Tibial nerve (tissue), 4 donors: ENCODE results near the gene LRGUK. TPM values are rescaled to one million over a fixed set of nuclear protein-coding genes. Genes with fewer than 3 reads are reported as not detected.

Experiments
- DNase-seq, 2 donors: peaks; one replicate each; pipeline ENCODE4 v3.0.0-alpha.2; 2019; ENCODE audit warnings: low spot score in 2 of 2
- H3K27ac ChIP-seq, 4 donors: fragments of 200-600 bp; sonication (generic) in 3 of 4; one replicate each; pipeline ENCODE4 v1.5.1; 2017 to 2019; ENCODE audit warnings: mild to moderate bottlenecking in 1 of 4
- H3K27me3 ChIP-seq, 2 donors: fragments of 200-600 bp; sonication (generic) in 1 of 2; one replicate each; pipeline versions ENCODE4 v1.5.1 to v1.6.0; 2017 to 2019
- H3K36me3 ChIP-seq, 3 donors: fragments of 200-600 bp; sonication (generic); one replicate each; pipeline ENCODE4 v1.5.1; 2018 to 2019
- H3K4me1 ChIP-seq, 4 donors: fragments of 200-600 bp; sonication (generic) in 3 of 4; one replicate each; pipeline ENCODE4 v1.5.1; 2017 to 2019
- H3K4me3 ChIP-seq, 4 donors: fragments of 200-600 bp; sonication (generic) in 3 of 4; one replicate each; pipeline ENCODE4 v1.5.1; 2017 to 2019; ENCODE audit warnings: mild to moderate bottlenecking in 1 of 4, moderate library complexity in 1 of 4
- H3K9me3 ChIP-seq, 4 donors: fragments of 200-600 bp; sonication (generic) in 3 of 4; one replicate each; pipeline ENCODE4 v1.5.1; 2017 to 2019
- CTCF ChIP-seq, 5 experiments: fragments of 200-600 bp in 3 of 5; fragments of 450-650 bp in 2 of 5; sonication (generic) in 3 of 5; IDR thresholded peaks; one replicate each; pipeline ENCODE4 v1.5.1; 2016 to 2019; ENCODE audit warnings: antibody characterized with exemption in 5 of 5, mild to moderate bottlenecking in 3 of 5, moderate library complexity in 2 of 5
- EP300 ChIP-seq, 2 donors: sonication (generic); formaldehyde crosslinking; IDR thresholded peaks; one replicate each; pipeline ENCODE4 v1.6.1; 2017; ENCODE audit warnings: antibody characterized with exemption in 2 of 2, mild to moderate bottlenecking in 1 of 2
- POLR2A ChIP-seq, 2 donors: fragments of 450-650 bp; IDR thresholded peaks; one replicate each; pipeline ENCODE4 v1.6.1; 2017; ENCODE audit warnings: antibody characterized with exemption in 2 of 2, mild to moderate bottlenecking in 2 of 2, moderate library complexity in 2 of 2
- WGBS, 2 donors: methylation state at CpG; one replicate each; pipeline ENCODE4 v1.1.5; 2018; 5-methylcytosine and 5-hydroxymethylcytosine counted together
- total RNA-seq, 4 donors: library from RNA; depleted of rRNA; stranded (reverse); fragments of >200 nt; gene quantifications; one replicate each; pipeline ENCODE4 v1.1.0, GENCODE V29; 2016

Gene LRGUK
- total RNA-seq, 4 donors from 2014 or later: 0.39 to 2.6 (median 1.5) TPM

GRCh38 chr7:134307320-134307719, 180.2 kb downstream of the LRGUK start:
- no peak for DNase-seq
- no peaks in the 10 kb centered on the region for H3K9me3 ChIP-seq
- H3K4me3 ChIP-seq: no peak overlapping the region
- WGBS, 2 donors: 69% methylated on average over 1 of the region's 1 CpG
- H3K4me1 ChIP-seq: peaks cover 0 to 7% (median 0%) of the 10 kb centered on the region in 4 donors
- H3K36me3 ChIP-seq: peaks cover 0 to 43% (median 0%) of the 10 kb centered on the region in 3 donors
- no peak for TF ChIP-seq CTCF (IDR thresholded peaks at IDR 0.05)
- H3K27ac ChIP-seq: no peak overlapping the region
- no peaks in the 10 kb centered on the region for H3K27me3 ChIP-seq

- H3K9me3 ChIP-seq: no peaks in the 10 kb centered on the region
- no peak for TF ChIP-seq CTCF (IDR thresholded peaks at IDR 0.05)
- TF ChIP-seq POLR2A (IDR thresholded peaks at IDR 0.05): no peak
- TF ChIP-seq EP300 (IDR thresholded peaks at IDR 0.05): no peak
- no peak overlapping the region for H3K4me3 ChIP-seq
- peaks cover 0 to 7% (median 0%) of the 10 kb centered on the region in 4 donors for H3K4me1 ChIP-seq
- H3K27ac ChIP-seq: no peak overlapping the region
- H3K27me3 ChIP-seq: no peaks in the 10 kb centered on the region
- DNase-seq: no peak
- peaks cover 0 to 31% (median 0%) of the 10 kb centered on the region in 3 donors for H3K36me3 ChIP-seq
- WGBS, 2 donors: 89 to 90% methylated on average over 4 of the region's 4 CpGs
Observed at GRCh38 chr7:134308548-134308947, 181.4 kb downstream of the LRGUK start.

- DNase-seq: no peak
- no peaks in the 10 kb centered on the region for H3K9me3 ChIP-seq
- peaks cover 0 to 14% (median 7%) of the 10 kb centered on the region in 4 donors for H3K4me1 ChIP-seq
- 94 to 99% methylated on average over 4 of the region's 4 CpGs for WGBS, 2 donors
- no peak overlapping the region for H3K27ac ChIP-seq
- H3K4me3 ChIP-seq: no peak overlapping the region
- TF ChIP-seq CTCF (IDR thresholded peaks at IDR 0.05) (no peak), EP300 (IDR thresholded peaks at IDR 0.05) (no peak), POLR2A (IDR thresholded peaks at IDR 0.05) (no peak)
- H3K27me3 ChIP-seq: no peaks in the 10 kb centered on the region
- H3K36me3 ChIP-seq: peaks cover 0 to 6% (median 0%) of the 10 kb centered on the region in 3 donors
Observed at GRCh38 chr7:134311807-134312206, 184.7 kb downstream of the LRGUK start.

- 88% methylated on average over 6 of the region's 6 CpGs for WGBS, 2 donors
- DNase-seq: no peak
- Histone ChIP-seq H3K27me3 (no peaks in the 10 kb centered on the region), H3K36me3 (peaks cover 0 to 4% (median 0%) of the 10 kb centered on the region in 3 donors), H3K27ac (no peak overlapping the region), H3K9me3 (no peaks in the 10 kb centered on the region), H3K4me1 (peaks cover 0 to 18% (median 7%) of the 10 kb centered on the region in 4 donors), H3K4me3 (no peak overlapping the region)
- TF ChIP-seq CTCF (IDR thresholded peaks at IDR 0.05) (no peak), EP300 (IDR thresholded peaks at IDR 0.05) (no peak), POLR2A (IDR thresholded peaks at IDR 0.05) (no peak)
Observed at GRCh38 chr7:134312717-134313116, 185.6 kb downstream of the LRGUK start.

GRCh38 chr7:134313543-134313942, 186.4 kb downstream of the LRGUK start:
- no peak for TF ChIP-seq POLR2A (IDR thresholded peaks at IDR 0.05)
- TF ChIP-seq CTCF (IDR thresholded peaks at IDR 0.05): no peak
- no peak for TF ChIP-seq EP300 (IDR thresholded peaks at IDR 0.05)

More at GRCh38 chr7:134313543-134313942, 186.4 kb downstream of the LRGUK start:
- Histone ChIP-seq H3K36me3 (no peaks in the 10 kb centered on the region), H3K27me3 (no peaks in the 10 kb centered on the region), H3K9me3 (no peaks in the 10 kb centered on the region), H3K27ac (no peak overlapping the region), H3K4me1 (peaks cover 0 to 18% (median 7%) of the 10 kb centered on the region in 4 donors), H3K4me3 (no peak overlapping the region)
- 73 to 78% methylated on average over 1 of the region's 1 CpG for WGBS, 2 donors
- no peak for DNase-seq

Other genes with a start within 250 kb of the LRGUK start
- 10 to 100 TPM in 3 of 4 donors, 1 to 10 TPM in 1; 9.0 to 13.7 (median 12.0) TPM for gene SLC35B4, start 189.6 kb downstream of the LRGUK start, total RNA-seq